ENCODE data around the gene UHRF1. TPM values are rescaled to one million over a fixed set of nuclear protein-coding genes. Genes with fewer than 3 reads are reported as not detected.

Gene UHRF1
- 100 to 1,000 TPM; 149 to 154 TPM for total RNA-seq

DNA sequence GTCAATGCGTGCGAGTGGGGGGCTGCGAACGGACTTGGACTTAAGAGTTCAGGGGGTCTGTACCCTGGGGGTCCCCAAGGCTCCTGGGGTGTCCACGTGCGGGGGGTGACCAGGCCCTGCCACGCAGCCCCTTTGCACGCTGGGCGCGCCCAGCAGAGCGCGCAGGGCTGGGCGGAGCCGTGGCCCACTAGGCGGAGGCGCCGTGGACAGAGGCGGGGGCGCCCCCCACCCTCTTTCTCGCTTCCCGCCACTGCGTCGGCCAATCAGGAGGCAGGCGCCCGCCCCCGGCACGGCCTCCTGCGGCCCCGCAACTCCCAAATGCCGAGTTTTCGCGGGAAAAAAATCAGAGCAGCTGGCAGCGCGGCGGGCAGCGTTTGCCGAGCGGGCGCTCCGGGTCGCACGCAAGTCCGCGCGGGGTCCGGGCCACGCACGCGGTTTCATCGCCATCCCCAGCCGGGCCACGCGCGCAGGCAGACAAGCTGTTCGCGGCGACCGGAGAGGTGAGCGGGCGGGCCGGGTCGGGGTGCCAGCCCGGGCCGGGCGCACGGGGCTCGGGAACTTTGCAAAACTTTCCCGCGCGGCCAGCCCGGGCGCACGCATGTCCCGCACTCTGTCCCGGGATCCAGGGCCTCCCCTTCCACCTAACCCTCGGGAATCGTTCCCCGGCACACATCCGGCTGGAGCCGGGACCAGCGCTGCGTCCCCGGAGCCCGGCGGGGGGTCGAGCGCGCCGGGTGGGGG, at the start of gene UHRF1:
TSS of gene UHRF1 (plus strand) at position 346 of the 741 bp plus-strand sequence. CDS start 1,385 bp downstream, outside the sequence.
- ATAC-seq (peak; percentile 24), DNase-seq (peak; percentile 80)
- Mint-ChIP-seq H3K36me3 (peaks cover 35% of the 10 kb centered on the region), H3K27me3 (no peaks in the 10 kb centered on the region), H3K27ac (peak within 1 kb of the TSS; percentile 82), H3K4me1 (peaks cover 40% of the 10 kb centered on the region), H3K4me3 (peak within 1 kb of the TSS; percentile 79), H3K9me3 (ENCODE audit: low read depth) (no peaks in the 10 kb centered on the region)
- CTCF ChIA-PET: interaction anchor here (11.0 kb wide), 1 partner anchor 38 kb away, joined by 240 read pairs; the partner anchor contains the start of gene PLIN3

DNA sequence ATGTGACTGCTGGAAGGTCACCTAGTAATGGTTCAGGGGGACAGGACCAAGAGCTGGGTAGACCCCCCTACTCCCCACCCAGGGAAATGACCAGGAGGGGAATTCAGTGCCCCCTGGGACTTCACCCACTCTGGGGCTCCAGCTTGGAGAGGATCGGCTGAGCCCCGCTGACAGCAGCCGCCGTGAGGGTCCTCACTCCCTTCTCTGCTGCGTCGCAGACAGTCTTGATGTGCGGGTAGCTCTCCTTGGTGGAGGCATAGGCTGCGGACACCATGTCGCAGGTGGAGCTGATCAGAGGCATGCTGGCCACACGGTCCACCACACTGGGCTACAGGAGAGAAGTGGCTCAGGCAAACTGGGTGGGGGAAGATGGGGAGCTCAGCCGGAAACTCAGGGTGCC, 49.6 kb upstream of the UHRF1 start:
- Mint-ChIP-seq H3K36me3 (peaks cover 1% of the 10 kb centered on the region), H3K27ac (no peak overlapping the region), H3K4me3 (no peak overlapping the region), H3K4me1 (no peaks in the 10 kb centered on the region), H3K27me3 (no peaks in the 10 kb centered on the region), H3K9me3 (ENCODE audit: low read depth) (no peaks in the 10 kb centered on the region)
- DNase-seq: no peak
- ATAC-seq: no peak
- CTCF ChIA-PET: interaction anchor here (0.7 kb wide), 1 partner anchor 69 kb away, joined by 3 read pairs; the partner anchor contains the start of gene FEM1A

DNA sequence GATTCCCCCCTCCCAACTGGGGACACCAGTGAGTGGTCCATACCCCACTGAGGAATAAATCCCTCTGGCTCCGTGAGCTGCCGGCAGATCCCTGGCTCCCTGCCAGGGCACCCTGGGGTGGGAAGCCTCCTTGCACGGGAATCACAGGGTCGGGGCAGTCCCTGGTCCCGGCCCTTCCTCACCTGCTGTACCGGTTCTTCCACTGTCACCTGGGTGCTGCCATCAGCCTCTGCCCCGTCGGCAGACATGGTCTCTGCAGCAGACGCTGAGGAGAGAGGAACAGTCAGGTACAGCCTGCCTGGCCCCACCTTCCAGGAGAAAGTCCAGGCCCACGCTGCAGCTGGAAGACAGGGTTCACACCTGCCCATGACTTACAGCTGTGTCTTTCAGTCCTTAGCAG, 48.2 kb upstream of the UHRF1 start:
- Mint-ChIP-seq H3K36me3 (peaks cover 1% of the 10 kb centered on the region), H3K4me3 (no peak overlapping the region), H3K27me3 (no peaks in the 10 kb centered on the region), H3K9me3 (ENCODE audit: low read depth) (no peaks in the 10 kb centered on the region), H3K4me1 (no peaks in the 10 kb centered on the region), H3K27ac (no peak overlapping the region)
- no peak for DNase-seq
- no peak for ATAC-seq
- CTCF ChIA-PET: interaction anchor here (2.0 kb wide), 1 partner anchor 9 kb away, joined by 4 read pairs; no protein-coding TSS in a partner anchor

DNA sequence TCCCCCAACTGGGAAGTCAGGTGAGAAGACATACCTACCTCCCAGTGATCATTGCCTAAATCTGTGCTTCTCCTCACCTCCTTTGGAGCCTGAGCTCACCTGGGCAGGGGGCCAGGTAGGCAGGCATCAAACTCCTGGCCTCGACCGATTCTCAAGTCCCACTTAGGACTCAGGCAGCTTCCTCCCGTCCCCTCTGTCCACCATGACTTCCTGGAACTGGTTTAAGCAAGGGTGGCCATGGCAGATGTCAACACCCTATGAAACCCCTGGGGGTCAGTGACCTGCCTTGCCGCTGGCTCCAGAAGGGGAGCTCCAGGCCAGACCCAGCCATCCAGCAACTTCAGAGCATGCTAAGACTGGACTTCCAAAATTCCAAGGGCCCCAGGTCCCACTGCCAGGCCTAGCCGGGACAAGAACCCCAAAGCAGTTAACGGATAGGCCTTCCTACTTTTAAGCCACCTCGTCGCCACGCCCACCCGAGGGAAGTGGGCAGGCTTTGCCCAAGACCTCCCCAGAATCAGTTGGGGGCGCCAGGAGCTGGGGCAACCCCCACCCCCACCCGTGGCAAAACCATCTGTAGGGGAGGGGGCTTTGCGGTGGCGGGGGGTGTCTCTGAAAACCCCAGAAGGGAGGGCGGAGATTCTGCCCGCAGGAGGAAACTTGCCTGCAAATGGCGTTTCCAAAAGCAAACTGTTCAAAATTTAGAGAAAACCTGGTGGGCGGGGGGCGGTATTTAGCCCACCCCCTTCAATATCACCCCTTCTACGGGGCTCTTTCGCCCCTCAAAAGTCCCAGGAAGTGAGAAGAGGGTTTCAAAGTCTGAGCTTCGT, 42.5 kb upstream of the UHRF1 start:
- DNase-seq: peak; percentile 69
- H3K9me3 Mint-ChIP-seq (ENCODE audit: low read depth): no peaks in the 10 kb centered on the region
- peak overlapping the region; percentile 74 for H3K4me3 Mint-ChIP-seq
- peaks cover 1% of the 10 kb centered on the region for H3K36me3 Mint-ChIP-seq
- H3K27ac Mint-ChIP-seq: peak overlapping the region; percentile 65
- no peak for ATAC-seq
- CTCF ChIA-PET: interaction anchor here (0.7 to 11.0 kb wide), 14 partner anchors 14 to 166 kb away, joined by 3 to 240 read pairs (median 6); partner anchors contain the start of genes FEM1A, TICAM1 and UHRF1
- H3K4me1 Mint-ChIP-seq: peaks cover 16% of the 10 kb centered on the region
- peaks cover 3% of the 10 kb centered on the region for H3K27me3 Mint-ChIP-seq

DNA sequence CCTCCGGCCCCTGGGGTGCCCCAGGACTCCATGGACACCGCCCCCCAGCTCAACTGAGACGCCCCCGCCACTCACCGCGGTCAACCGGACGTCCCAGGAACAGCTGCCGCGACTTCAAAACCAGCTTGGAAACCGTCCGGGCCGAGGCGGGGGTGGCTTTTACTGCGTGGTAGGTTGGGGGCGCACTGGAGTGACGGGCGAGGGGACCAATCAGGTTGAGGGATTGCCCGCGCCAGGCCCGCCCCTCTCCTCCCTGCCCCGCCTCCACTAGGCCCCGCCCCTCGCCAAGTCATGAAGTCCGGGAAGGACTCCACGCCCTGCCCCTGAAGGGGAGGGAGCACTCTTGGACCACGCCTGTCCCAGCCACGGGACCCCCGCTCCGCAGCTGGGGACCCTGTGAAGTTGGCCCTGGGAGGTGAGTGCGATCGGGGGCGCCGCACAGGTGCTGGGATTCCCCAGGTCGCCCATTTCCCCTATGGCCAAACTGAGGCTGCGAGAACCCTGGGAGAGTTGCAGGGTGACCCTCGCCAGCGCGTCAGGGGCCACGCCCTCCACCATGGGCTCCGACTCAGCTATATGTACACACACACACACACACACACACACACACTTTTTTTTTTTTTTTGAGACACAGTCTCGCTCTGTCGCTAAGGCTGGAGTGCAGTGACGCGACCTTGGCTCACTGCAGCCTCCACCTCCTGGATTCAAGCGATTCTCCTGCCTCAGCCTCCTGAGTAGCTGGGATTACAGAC, 41.6 kb upstream of the UHRF1 start, which contains the start of gene PLIN3:
TSS of gene PLIN3 (minus strand) at position 134 of the 752 bp plus-strand sequence. CDS start 6,273 bp downstream, outside the sequence.
- peak; percentile 94 for DNase-seq
- Mint-ChIP-seq H3K4me1 (peaks cover 19% of the 10 kb centered on the region), H3K36me3 (peaks cover 1% of the 10 kb centered on the region), H3K4me3 (peak within 1 kb of the TSS; percentile 74), H3K27me3 (peaks cover 3% of the 10 kb centered on the region), H3K27ac (peak within 1 kb of the TSS; percentile 65), H3K9me3 (ENCODE audit: low read depth) (no peaks in the 10 kb centered on the region)
- CTCF ChIA-PET: interaction anchor here (0.7 to 11.0 kb wide), 14 partner anchors 15 to 232 kb away, joined by 3 to 240 read pairs (median 7); partner anchors contain the start of genes ARRDC5, FEM1A and UHRF1
- ATAC-seq: peak; percentile 94

DNA sequence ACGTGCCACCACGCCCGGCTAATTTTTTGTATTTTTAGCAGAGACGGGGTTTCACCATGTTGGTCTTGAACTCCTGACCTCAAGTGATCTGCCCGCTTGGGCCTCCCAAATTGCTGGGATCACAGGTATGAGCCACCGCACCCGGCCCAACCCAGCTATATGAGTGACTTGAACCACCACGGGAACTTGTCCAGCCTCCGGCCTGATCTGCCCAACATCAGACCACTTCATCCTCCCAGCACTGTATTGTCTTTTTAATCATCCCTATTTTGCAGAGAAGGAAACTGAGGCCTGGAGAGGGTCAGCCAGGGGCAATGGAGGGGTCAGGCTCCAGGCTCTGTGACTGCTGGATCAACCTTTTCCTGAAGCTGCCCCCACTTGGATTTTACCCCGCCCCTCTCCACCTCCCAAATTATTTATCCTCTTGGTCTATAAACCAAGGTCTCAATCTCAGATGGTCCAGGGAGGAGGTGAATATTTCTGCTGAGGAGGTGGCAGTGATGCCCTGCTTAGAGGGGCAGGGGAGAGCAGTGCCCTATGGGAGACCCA, 40.9 kb upstream of the UHRF1 start:
- no peak for ATAC-seq
- peak overlapping the region; percentile 74 for H3K4me3 Mint-ChIP-seq
- H3K27me3 Mint-ChIP-seq: peaks cover 3% of the 10 kb centered on the region
- peaks cover 23% of the 10 kb centered on the region for H3K4me1 Mint-ChIP-seq
- no peaks in the 10 kb centered on the region for H3K9me3 Mint-ChIP-seq (ENCODE audit: low read depth)
- peaks cover 1% of the 10 kb centered on the region for H3K36me3 Mint-ChIP-seq
- DNase-seq: no peak
- H3K27ac Mint-ChIP-seq: peak overlapping the region; percentile 52
- CTCF ChIA-PET: interaction anchor here (0.7 to 11.0 kb wide), 11 partner anchors 17 to 232 kb away, joined by 3 to 240 read pairs (median 8); partner anchors contain the start of genes ARRDC5 and UHRF1

DNA sequence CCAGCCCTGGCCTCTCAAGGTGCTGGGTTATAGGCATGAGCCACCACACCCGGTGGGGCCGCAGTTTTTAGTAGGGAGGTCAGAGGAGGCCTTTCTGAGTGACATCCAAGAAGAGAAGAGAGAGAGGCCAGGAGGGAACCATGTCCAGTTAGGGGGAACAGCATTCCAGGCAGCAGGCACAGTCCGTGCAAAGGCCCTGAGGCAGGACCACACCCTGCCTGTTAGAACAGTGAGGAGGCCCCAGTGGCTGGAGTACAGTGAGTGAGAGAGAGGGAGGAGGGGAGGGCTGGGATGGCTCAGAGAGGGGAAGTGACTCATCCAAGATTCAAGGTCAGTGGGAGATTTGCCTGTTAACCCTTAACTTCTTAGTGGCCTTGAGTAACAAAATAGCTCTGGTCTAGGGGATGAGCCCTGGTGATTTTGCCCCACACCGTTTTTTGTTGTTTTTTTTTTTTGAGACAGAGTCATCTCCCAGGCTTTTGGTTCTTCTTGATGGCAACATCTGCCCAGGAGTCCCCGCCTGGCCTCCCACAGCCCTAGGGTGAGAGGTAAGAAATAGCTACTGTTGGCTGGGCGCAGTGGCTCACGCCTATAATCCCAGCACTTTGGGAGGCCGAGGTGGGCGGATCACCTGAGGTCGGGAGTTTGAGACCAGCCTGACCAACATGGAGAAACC, 39.1 kb upstream of the UHRF1 start:
- H3K27me3 Mint-ChIP-seq: peaks cover 3% of the 10 kb centered on the region
- H3K9me3 Mint-ChIP-seq (ENCODE audit: low read depth): no peaks in the 10 kb centered on the region
- ATAC-seq: peak; percentile 13
- DNase-seq: peak; percentile 59
- H3K4me1 Mint-ChIP-seq: peaks cover 27% of the 10 kb centered on the region
- no peaks in the 10 kb centered on the region for H3K36me3 Mint-ChIP-seq
- no peak overlapping the region for H3K4me3 Mint-ChIP-seq
- H3K27ac Mint-ChIP-seq: no peak overlapping the region
- CTCF ChIA-PET: interaction anchor here (1.0 to 11.0 kb wide), 8 partner anchors 16 to 160 kb away, joined by 3 to 240 read pairs (median 8); partner anchors contain the start of genes FEM1A, KDM4B and UHRF1

DNA sequence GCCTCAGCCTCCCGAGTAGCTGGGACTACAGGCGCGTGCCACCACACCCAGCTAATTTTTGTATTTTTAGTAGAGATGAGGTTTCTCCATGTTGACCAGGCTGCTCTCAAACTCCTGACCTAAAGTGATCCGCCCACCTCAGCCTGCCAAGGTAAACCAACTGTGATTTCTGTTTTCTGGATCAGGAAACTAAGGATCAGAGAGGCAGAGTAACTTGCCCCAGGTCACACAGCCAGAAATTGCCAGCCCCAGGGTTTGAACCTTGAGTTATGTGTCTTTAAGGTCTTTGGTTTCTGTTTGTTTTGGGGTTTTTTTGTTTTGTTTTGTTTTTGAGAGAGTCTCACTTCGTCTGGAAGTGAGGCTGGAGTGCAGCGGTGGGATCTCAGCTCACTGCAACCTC, 37.6 kb upstream of the UHRF1 start:
- H3K4me1 Mint-ChIP-seq: peaks cover 23% of the 10 kb centered on the region
- H3K36me3 Mint-ChIP-seq: no peaks in the 10 kb centered on the region
- CTCF ChIA-PET: interaction anchor here (0.8 to 11.0 kb wide), 11 partner anchors 15 to 214 kb away, joined by 3 to 240 read pairs (median 4); partner anchors contain the start of genes KDM4B and UHRF1

DNA sequence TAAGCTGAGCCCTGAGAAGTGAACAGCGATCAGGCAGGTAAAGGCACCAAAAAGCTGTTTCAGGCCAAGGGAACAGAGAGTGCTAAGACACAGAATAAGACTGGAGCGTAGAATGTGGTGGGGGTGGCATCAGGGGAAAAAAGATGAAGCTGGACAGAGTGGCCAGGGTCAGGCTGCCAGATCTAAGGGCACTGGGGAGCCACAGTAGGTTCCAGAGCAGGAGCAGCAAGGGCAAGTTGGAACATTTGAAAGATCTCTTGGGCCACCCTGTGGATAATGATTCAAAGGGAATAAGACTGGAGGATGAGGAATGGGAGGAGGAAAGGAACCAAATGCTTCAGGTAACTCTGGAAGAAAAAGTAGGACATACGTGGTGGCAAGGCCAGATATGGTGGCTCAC, 35.4 kb upstream of the UHRF1 start:
- ATAC-seq (no peak), DNase-seq (no peak)
- Mint-ChIP-seq H3K9me3 (ENCODE audit: low read depth) (no peaks in the 10 kb centered on the region), H3K27ac (no peak overlapping the region), H3K36me3 (no peaks in the 10 kb centered on the region), H3K27me3 (peaks cover 3% of the 10 kb centered on the region), H3K4me1 (peaks cover 22% of the 10 kb centered on the region), H3K4me3 (no peak overlapping the region)
- CTCF ChIA-PET: interaction anchor here (1.1 to 11.0 kb wide), 5 partner anchors 9 to 156 kb away, joined by 3 to 240 read pairs (median 14); partner anchors contain the start of genes KDM4B and UHRF1

More for the DNA sequence above, 37.6 kb upstream of the UHRF1 start:
- Mint-ChIP-seq H3K4me3 (no peak overlapping the region), H3K9me3 (ENCODE audit: low read depth) (no peaks in the 10 kb centered on the region), H3K27ac (no peak overlapping the region), H3K27me3 (peaks cover 3% of the 10 kb centered on the region)
- DNase-seq: no peak
- no peak for ATAC-seq

DNA sequence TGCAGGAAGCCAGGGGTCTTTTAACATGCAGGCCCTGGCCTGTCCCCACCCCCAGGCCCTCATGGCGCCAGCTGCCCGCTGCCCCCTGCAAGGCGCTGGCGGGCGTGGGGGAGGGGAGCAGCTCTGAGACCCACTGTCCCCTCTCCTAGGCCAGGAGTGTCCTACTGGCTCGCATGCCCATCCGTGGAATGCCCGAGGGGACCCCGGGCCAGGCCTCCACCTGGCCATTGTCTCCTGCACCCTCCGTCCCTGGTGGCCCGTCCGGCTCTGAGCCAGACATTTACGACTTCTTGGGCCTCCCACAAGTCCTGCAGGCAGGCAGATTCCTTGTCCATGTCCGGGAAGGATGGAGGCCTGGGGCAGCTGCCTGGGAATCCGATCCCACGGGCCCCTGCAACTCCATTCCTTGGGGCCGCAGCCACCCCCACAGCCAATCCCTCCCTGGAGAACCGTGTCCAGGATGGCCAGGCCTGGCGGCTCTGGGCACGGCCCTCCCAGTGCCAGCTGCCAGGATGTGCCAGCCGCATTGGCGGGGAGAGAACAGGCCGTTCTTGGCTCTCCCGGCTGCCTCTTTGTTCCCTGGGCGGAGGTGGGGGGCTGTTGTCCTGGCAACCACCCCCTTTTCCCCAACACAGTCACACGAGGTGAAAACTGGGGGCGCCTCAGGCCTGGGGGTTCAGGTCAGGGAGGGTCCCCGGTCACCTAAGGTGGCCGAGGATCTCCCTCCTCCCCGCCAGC, 31.4 kb upstream of the UHRF1 start:
- H3K9me3 Mint-ChIP-seq (ENCODE audit: low read depth): no peaks in the 10 kb centered on the region
- CTCF ChIA-PET: interaction anchor here (1.2 kb wide), 1 partner anchor 34 kb away, joined by 3 read pairs; no protein-coding TSS in a partner anchor
- DNase-seq: no peak
- ATAC-seq: no peak
- no peaks in the 10 kb centered on the region for H3K27me3 Mint-ChIP-seq
- H3K4me3 Mint-ChIP-seq: no peak overlapping the region
- H3K4me1 Mint-ChIP-seq: peaks cover 8% of the 10 kb centered on the region
- no peak overlapping the region for H3K27ac Mint-ChIP-seq
- no peaks in the 10 kb centered on the region for H3K36me3 Mint-ChIP-seq

DNA sequence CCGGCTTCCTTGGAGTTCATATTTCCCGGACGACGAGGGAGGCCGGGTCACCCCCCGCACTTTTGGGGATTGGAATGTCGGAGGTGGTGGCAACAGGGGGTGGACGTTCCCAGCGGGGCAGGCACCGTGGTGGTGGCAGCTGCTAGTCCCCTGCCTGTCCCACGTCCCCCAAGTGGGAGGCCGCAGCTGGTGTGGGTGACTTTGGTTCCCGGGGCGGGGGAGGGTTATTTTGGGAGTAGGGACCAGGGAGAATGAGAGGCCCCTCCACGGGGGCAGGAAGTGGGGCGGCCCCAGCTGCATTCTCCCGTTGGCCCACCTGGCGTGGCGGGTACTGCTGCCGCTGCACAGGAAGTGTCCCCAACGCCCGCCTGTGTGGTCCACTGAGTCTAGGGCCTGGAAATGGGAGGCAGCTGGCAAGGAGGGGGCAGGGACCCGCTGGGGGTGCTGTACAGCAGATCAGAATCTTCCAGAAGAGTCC, 30.8 kb upstream of the UHRF1 start:
- Mint-ChIP-seq H3K9me3 (ENCODE audit: low read depth) (no peaks in the 10 kb centered on the region), H3K27me3 (no peaks in the 10 kb centered on the region), H3K36me3 (no peaks in the 10 kb centered on the region), H3K4me3 (no peak overlapping the region), H3K27ac (no peak overlapping the region), H3K4me1 (peaks cover 4% of the 10 kb centered on the region)
- DNase-seq (no peak), ATAC-seq (no peak)
- CTCF ChIA-PET: no interaction called here

All from activated CD8-positive, alpha-beta memory T cell treated with anti-CD3 and anti-CD28 coated beads, Interleukin-2, amount 10 ng/mL, durations not matched to agents 7 days and 5 days (primary cell).